Lung (tissue), 12 donors: ENCODE measurements around the gene FBLIM1. TPM values are rescaled to one million over a fixed set of nuclear protein-coding genes. Genes with fewer than 3 reads are reported as not detected.

Source experiments
- ATAC-seq: fragments of 200-7000 bp; cut with Tn5 transposase; one replicate; pipeline ENCODE4 v1.9.1; 2020; ENCODE audit warnings: moderate number of reproducible peaks; ENCODE audit not compliant: insufficient read depth, low FRiP score
- DNase-seq, 3 donors: peaks; one replicate each; pipeline ENCODE4 v3.0.0-alpha.2; 2013 to 2017
- H3K27ac ChIP-seq, 2 donors: one replicate each; pipeline ENCODE4 v1.5.1; 2013; ENCODE audit warnings: mild to moderate bottlenecking in 2 of 2, moderate library complexity in 2 of 2, control low read depth in 1 of 2, inconsistent platforms in 1 of 2, low read depth in 1 of 2, low read length in 1 of 2
- H3K27me3 ChIP-seq, 3 donors: one replicate each; pipeline ENCODE4 v1.5.1; 2013; ENCODE audit warnings: low read length in 2 of 3; ENCODE audit not compliant: control insufficient read depth in 3 of 3, insufficient read depth in 3 of 3
- H3K36me3 ChIP-seq, 4 donors: one replicate each; pipeline ENCODE4 v1.5.1; 2013; ENCODE audit warnings: low read length in 4 of 4, mild to moderate bottlenecking in 1 of 4, moderate library complexity in 1 of 4; ENCODE audit not compliant: control insufficient read depth in 4 of 4, insufficient read depth in 4 of 4
- H3K4me1 ChIP-seq, 5 donors: one replicate each; pipeline ENCODE4 v1.5.1; 2013; ENCODE audit warnings: low read length in 5 of 5, mild to moderate bottlenecking in 2 of 5, moderate library complexity in 1 of 5; ENCODE audit not compliant: control insufficient read depth in 5 of 5, insufficient read depth in 5 of 5
- H3K4me3 ChIP-seq: one replicate; pipeline ENCODE4 v1.5.1; 2013; ENCODE audit warnings: mild to moderate bottlenecking, control low read depth, moderate library complexity
- H3K9ac ChIP-seq, 2 donors: one replicate each; pipeline ENCODE4 v1.5.1; 2013; ENCODE audit warnings: low read length in 2 of 2, control low read depth in 1 of 2; ENCODE audit not compliant: insufficient read depth in 1 of 2
- H3K9me3 ChIP-seq, 4 donors: one replicate each; pipeline ENCODE4 v1.5.1; 2013; ENCODE audit warnings: low read length in 3 of 4, mild to moderate bottlenecking in 1 of 4, moderate library complexity in 1 of 4; ENCODE audit not compliant: control insufficient read depth in 4 of 4, insufficient read depth in 3 of 4
- CTCF ChIP-seq: IDR thresholded peaks from 2 replicates; pipeline ENCODE4 v1.5.1; 2012; ENCODE audit warnings: mild to moderate bottlenecking; ENCODE audit errors: control extremely low read depth, extremely low read depth
- WGBS, 2 donors: extraction: QIAGEN DNeasy Blood & Tissue Kit; methylation state at CpG; one replicate each; pipeline ENCODE4 v1.1.7; 2013; 5-methylcytosine and 5-hydroxymethylcytosine counted together
- polyA plus RNA-seq, 2 donors: library from polyadenylated mRNA; stranded (reverse); fragments of 200-250 nt; gene quantifications; one replicate each; pipeline ENCODE4 v1.2.1, GENCODE V29; 2013
- total RNA-seq, 2 donors: library from RNA; depleted of rRNA in 1 of 2; stranded (reverse); fragments of >200 nt in 1 of 2; gene quantifications; one replicate each; pipeline ENCODE4 v1.2.1, GENCODE V29; 2014 to 2021
- donor health status: control.
- donor health status: control.
- donor health status: Bipolar disorder and iron deficiency.
- donor health status: healthy.
- donor health status: DM: yes; HTN: yes; CAD: no.

Gene FBLIM1
- total and polyA plus RNA-seq, 4 donors, result 15.8 to 55.0 (median 31.8) TPM

GRCh38 chr1:15736892-15737261 lies 21.7 kb upstream of the FBLIM1 start:
- H3K27ac ChIP-seq, result peak overlapping the region; percentile 55 to 84
- H3K27me3 ChIP-seq, result no peaks in the 10 kb centered on the region
- WGBS, 2 donors, result 54 to 63% methylated on average over 6 of the region's 6 CpGs
- H3K36me3 ChIP-seq, result peaks cover 0 to 29% (median 3%) of the 10 kb centered on the region in 4 donors
- no peak for ATAC-seq
- H3K4me1 ChIP-seq, result peaks cover 0 to 14% (median 7%) of the 10 kb centered on the region in 5 donors
- H3K9ac ChIP-seq, result no peak overlapping the region
- TF ChIP-seq CTCF, result no peak
- H3K4me3 ChIP-seq, result no peak overlapping the region
- peak in 1 of 3 donors; percentile 53 for DNase-seq
- H3K9me3 ChIP-seq, result no peaks in the 10 kb centered on the region

- DNase-seq (no peak), ATAC-seq (no peak)
- peaks cover 0 to 14% (median 7%) of the 10 kb centered on the region in 5 donors for H3K4me1 ChIP-seq
- H3K27me3 ChIP-seq, result no peaks in the 10 kb centered on the region
- peaks cover 0 to 21% (median 2%) of the 10 kb centered on the region in 4 donors for H3K36me3 ChIP-seq
- no peak overlapping the region for H3K4me3 ChIP-seq
- H3K9me3 ChIP-seq, result no peaks in the 10 kb centered on the region
- TF ChIP-seq CTCF, result no peak
- no peak overlapping the region for H3K27ac ChIP-seq
- WGBS, 2 donors, result 86 to 91% methylated on average over 20 of the region's 20 CpGs
- H3K9ac ChIP-seq, result no peak overlapping the region
Observed at GRCh38 chr1:15737324-15738319, 21.0 kb upstream of the FBLIM1 start.

- 88 to 91% methylated on average over 15 of the region's 15 CpGs for WGBS, 2 donors
- H3K36me3 ChIP-seq, result peaks cover 0 to 13% (median 2%) of the 10 kb centered on the region in 4 donors
- H3K9ac ChIP-seq, result no peak overlapping the region
- no peaks in the 10 kb centered on the region for H3K27me3 ChIP-seq
- peaks cover 0 to 14% (median 7%) of the 10 kb centered on the region in 5 donors for H3K4me1 ChIP-seq
- H3K4me3 ChIP-seq, result no peak overlapping the region
- TF ChIP-seq CTCF, result no peak
- H3K27ac ChIP-seq, result peak overlapping the region in 1 of 2 donors; percentile 6
- H3K9me3 ChIP-seq, result no peaks in the 10 kb centered on the region
- no peak for ATAC-seq
- no peak for DNase-seq
Observed at GRCh38 chr1:15738416-15739113, 20.0 kb upstream of the FBLIM1 start.
